ENCODE results near the gene PLCB3.

- TF ChIP-seq, protein P1, sequence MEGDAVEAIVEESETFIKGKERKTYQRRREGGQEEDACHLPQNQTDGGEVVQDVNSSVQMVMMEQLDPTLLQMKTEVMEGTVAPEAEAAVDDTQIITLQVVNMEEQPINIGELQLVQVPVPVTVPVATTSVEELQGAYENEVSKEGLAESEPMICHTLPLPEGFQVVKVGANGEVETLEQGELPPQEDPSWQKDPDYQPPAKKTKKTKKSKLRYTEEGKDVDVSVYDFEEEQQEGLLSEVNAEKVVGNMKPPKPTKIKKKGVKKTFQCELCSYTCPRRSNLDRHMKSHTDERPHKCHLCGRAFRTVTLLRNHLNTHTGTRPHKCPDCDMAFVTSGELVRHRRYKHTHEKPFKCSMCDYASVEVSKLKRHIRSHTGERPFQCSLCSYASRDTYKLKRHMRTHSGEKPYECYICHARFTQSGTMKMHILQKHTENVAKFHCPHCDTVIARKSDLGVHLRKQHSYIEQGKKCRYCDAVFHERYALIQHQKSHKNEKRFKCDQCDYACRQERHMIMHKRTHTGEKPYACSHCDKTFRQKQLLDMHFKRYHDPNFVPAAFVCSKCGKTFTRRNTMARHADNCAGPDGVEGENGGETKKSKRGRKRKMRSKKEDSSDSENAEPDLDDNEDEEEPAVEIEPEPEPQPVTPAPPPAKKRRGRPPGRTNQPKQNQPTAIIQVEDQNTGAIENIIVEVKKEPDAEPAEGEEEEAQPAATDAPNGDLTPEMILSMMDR (IDR thresholded peaks at IDR 0.05) = peak in 2 of 6 experiments; percentile 31 to 50
- TF ChIP-seq POLR2A (IDR thresholded peaks at IDR 0.05) (no peak), EP300 (IDR thresholded peaks at IDR 0.05) (no peak)
Observed at GRCh38 chr11:64316672-64317324, 65.5 kb downstream of the PLCB3 start.

Measured in upper lobe of left lung (tissue), 4 donors.